ENCODE data around the gene GALNT17. TPM values are rescaled to one million over a fixed set of nuclear protein-coding genes. Genes with fewer than 3 reads are reported as not detected.

The GALNT17 gene
- polyA plus RNA-seq, 2 of the 4 experiments (the other 2 are of a cell fraction) = not detected

GRCh38 chr7:71563276-71563675 is 431.3 kb downstream of the GALNT17 start (continued):
- TF ChIP-seq REST (IDR thresholded peaks at IDR 0.05) = no peak
- no peak for TF ChIP-seq FOSL2 (IDR thresholded peaks at IDR 0.05)
- no peak for TF ChIP-seq FOSL2 (CRISPR knock-in tag; IDR thresholded peaks at IDR 0.05)
- TF ChIP-seq JUN (IDR thresholded peaks at IDR 0.05) = no peak
- TF ChIP-seq ZNF302 (CRISPR knock-in tag; IDR thresholded peaks at IDR 0.05) = no peak
- no peak for TF ChIP-seq NR3C1 (IDR thresholded peaks at IDR 0.05)
- no peak for TF ChIP-seq JUNB (IDR thresholded peaks at IDR 0.05)
- no peak for TF ChIP-seq NFE2L2 (conservative IDR thresholded peaks at IDR 0.05; ENCODE audit: low read length)

GRCh38 chr7:71566376-71566775 is 434.4 kb downstream of the GALNT17 start:
- FAIRE-seq = no peak
- 33% methylated on average over 8 of the region's 8 CpGs for WGBS (ENCODE audit: missing lambda C conversion rate)

More at GRCh38 chr7:71566376-71566775, 434.4 kb downstream of the GALNT17 start:
- ChIA-PET CTCF (interaction anchor here (0.6 kb wide), 1 partner anchor 15 kb away, joined by 3 read pairs; no protein-coding TSS in a partner anchor), POLR2A (interaction anchor here (0.6 kb wide), 1 partner anchor 18 kb away, joined by 3 read pairs; no protein-coding TSS in a partner anchor)
- Histone ChIP-seq H3K27ac (no peak overlapping the region), H3K4me1 (no peaks in the 10 kb centered on the region), H3K4me3 (no peak overlapping the region), H3K4me2 (no peak overlapping the region), H3K9me3 (no peaks in the 10 kb centered on the region)
- TF ChIP-seq PBX3 (IDR thresholded peaks at IDR 0.05) (no peak), CHD4 (IDR thresholded peaks at IDR 0.05; ENCODE audit: borderline replicate concordance) (no peak), EHF (CRISPR knock-in tag; IDR thresholded peaks at IDR 0.05) (no peak), PHF8 (IDR thresholded peaks at IDR 0.05; ENCODE audit: borderline replicate concordance, low read depth) (no peak), SMC3 (IDR thresholded peaks at IDR 0.05) (no peak), CHD2 (IDR thresholded peaks at IDR 0.05; ENCODE audit: low read length, partially characterized antibody) (no peak), POLR2A (IDR thresholded peaks at IDR 0.05; ENCODE audit: low read length) (no peak), NR3C1 (IDR thresholded peaks at IDR 0.05) (no peak), E2F6 (IDR thresholded peaks at IDR 0.05; ENCODE audit: borderline replicate concordance, low read depth) (no peak), RNF2 (IDR thresholded peaks at IDR 0.05; ENCODE audit: borderline replicate concordance, low read depth) (no peak), ZNF302 (CRISPR knock-in tag; IDR thresholded peaks at IDR 0.05) (no peak), ZFP36 (IDR thresholded peaks at IDR 0.05; ENCODE audit: borderline replicate concordance, partially characterized antibody) (no peak), RARB (CRISPR knock-in tag; IDR thresholded peaks at IDR 0.05) (no peak), HOXB13 (CRISPR knock-in tag; IDR thresholded peaks at IDR 0.05; ENCODE audit: low read depth) (no peak), MYC (IDR thresholded peaks at IDR 0.05; ENCODE audit: borderline replicate concordance, low read length) (no peak), HDAC2 (IDR thresholded peaks at IDR 0.05) (no peak), ZC3H11A (IDR thresholded peaks at IDR 0.05) (no peak), EP300 (IDR thresholded peaks at IDR 0.05) (no peak), REST (IDR thresholded peaks at IDR 0.05) (no peak)
- DNase-seq (ENCODE audit: low read depth in 1 of 2, low spot score in 1 of 2) (no peak), ATAC-seq (no peak)
